Neuronal stem cell (in vitro differentiated cells): ENCODE measurements around the gene GDPD3.
"Not testable (repeated sequence)": the region's sequence is repeated elsewhere in the genome, so short reads cannot be mapped to it uniquely, and the experiment has no call there.

Experiments used
- DNase-seq: peaks from one replicate; pipeline ENCODE4 v3.0.0-alpha.2; 2013; ENCODE audit warnings: low spot score
- H2AFZ ChIP-seq: one replicate; pipeline ENCODE4 v1.6.1; 2013; ENCODE audit warnings: mild to moderate bottlenecking, low read length, inconsistent platforms
- H2AK5ac ChIP-seq: 2 replicates; pipeline ENCODE4 v1.6.1; 2013; ENCODE audit warnings: low read depth, mild to moderate bottlenecking, inconsistent platforms, low read length, moderate library complexity, mixed read lengths
- H2BK120ac ChIP-seq: 2 replicates; pipeline ENCODE4 v1.6.1; 2013; ENCODE audit warnings: low read depth, mild to moderate bottlenecking, inconsistent platforms, low read length, moderate library complexity, mixed read lengths
- H2BK12ac ChIP-seq: one replicate; pipeline ENCODE4 v1.6.1; 2013; ENCODE audit warnings: low read length, inconsistent platforms
- H2BK15ac ChIP-seq: 2 replicates; pipeline ENCODE4 v1.6.1; 2013; ENCODE audit warnings: mild to moderate bottlenecking, low read length, inconsistent platforms, mixed read lengths
- H2BK5ac ChIP-seq: one replicate; pipeline ENCODE4 v1.6.1; 2013; ENCODE audit warnings: inconsistent platforms, mild to moderate bottlenecking, low read length, moderate library complexity
- H3K14ac ChIP-seq: one replicate; pipeline ENCODE4 v1.6.1; 2013; ENCODE audit warnings: low read length, inconsistent platforms
- H3K18ac ChIP-seq: 2 replicates; pipeline ENCODE4 v1.6.1; 2013; ENCODE audit warnings: low read length, inconsistent platforms
- H3K23ac ChIP-seq: 2 replicates; pipeline ENCODE4 v1.6.1; 2013; ENCODE audit warnings: low read depth, mild to moderate bottlenecking, mixed read lengths, low read length, inconsistent platforms; ENCODE audit not compliant: poor library complexity
- H3K27ac ChIP-seq: replicated peaks from 3 replicates; pipeline ENCODE4 v1.5.1; 2013; ENCODE audit warnings: low read length, inconsistent platforms
- H3K27me3 ChIP-seq, 3 experiments: 2 replicates each; pipeline ENCODE4 v1.6.1; 2013; ENCODE audit warnings: low read length in 3 of 3, mild to moderate bottlenecking in 2 of 3, inconsistent platforms in 1 of 3, low read depth in 1 of 3, mixed read lengths in 1 of 3, moderate library complexity in 1 of 3; ENCODE audit not compliant: control insufficient read depth in 3 of 3, insufficient read depth in 3 of 3
- H3K36me3 ChIP-seq, 2 donors: replicated peaks in 1 of 2; 2 replicates each; pipeline ENCODE4 v1.6.1; 2013; ENCODE audit warnings: low read length in 2 of 2; ENCODE audit not compliant: control insufficient read depth in 2 of 2, insufficient read depth in 2 of 2
- H3K4ac ChIP-seq: 2 replicates; pipeline ENCODE4 v1.6.1; 2013; ENCODE audit warnings: inconsistent platforms, mild to moderate bottlenecking, low read length, moderate library complexity
- H3K4me1 ChIP-seq, 2 donors: 1 replicate in 1 of 2; 2 replicates in 1 of 2; pipeline ENCODE4 v1.6.1; 2013; ENCODE audit warnings: low read length in 2 of 2, low read depth in 1 of 2; ENCODE audit not compliant: control insufficient read depth in 2 of 2, insufficient read depth in 1 of 2
- H3K4me2 ChIP-seq: one replicate; pipeline ENCODE4 v1.6.1; 2013; ENCODE audit warnings: mild to moderate bottlenecking, low read length, inconsistent platforms; ENCODE audit not compliant: insufficient read depth, poor library complexity, severe bottlenecking
- H3K4me3 ChIP-seq, 2 donors: 2 replicates each; pipeline ENCODE4 v1.5.1; 2013; ENCODE audit warnings: low read length in 2 of 2, mild to moderate bottlenecking in 2 of 2, inconsistent platforms in 1 of 2, moderate library complexity in 1 of 2
- H3K79me1 ChIP-seq: one replicate; pipeline ENCODE4 v1.6.1; 2013; ENCODE audit warnings: low read depth, mild to moderate bottlenecking, inconsistent platforms, low read length, moderate library complexity
- H3K9ac ChIP-seq: one replicate; pipeline ENCODE4 v1.6.1; 2013; ENCODE audit warnings: mild to moderate bottlenecking, low read depth, low read length, inconsistent platforms; ENCODE audit not compliant: poor library complexity
- H3K9me3 ChIP-seq, 2 donors: replicated peaks in 1 of 2; 2 replicates each; pipeline versions ENCODE3 to v1.6.1; 2013; ENCODE audit warnings: low read length in 2 of 2, mild to moderate bottlenecking in 2 of 2, inconsistent platforms in 1 of 2, low read depth in 1 of 2, mixed read lengths in 1 of 2, moderate library complexity in 1 of 2; ENCODE audit not compliant: control insufficient read depth in 2 of 2, insufficient read depth in 1 of 2
- H4K8ac ChIP-seq: one replicate; pipeline ENCODE4 v1.6.1; 2013; ENCODE audit warnings: low read depth, mild to moderate bottlenecking, inconsistent platforms, low read length, moderate library complexity
- H4K91ac ChIP-seq: one replicate; pipeline ENCODE4 v1.6.1; 2013; ENCODE audit warnings: low read length, low read depth, mild to moderate bottlenecking, inconsistent platforms; ENCODE audit not compliant: poor library complexity
- WGBS, 2 donors: extraction: QIAGEN DNeasy Blood & Tissue Kit; methylation state at CpG; one replicate each; pipeline ENCODE4 v1.1.7; 2013; ENCODE audit warnings: missing lambda C conversion rate in 2 of 2, mixed read lengths in 1 of 2; ENCODE audit not compliant: insufficient read length in 2 of 2, insufficient replicate concordance in 1 of 2; ENCODE audit errors: extremely low coverage in 2 of 2; 5-methylcytosine and 5-hydroxymethylcytosine counted together

GDPD3 gene

DNA sequence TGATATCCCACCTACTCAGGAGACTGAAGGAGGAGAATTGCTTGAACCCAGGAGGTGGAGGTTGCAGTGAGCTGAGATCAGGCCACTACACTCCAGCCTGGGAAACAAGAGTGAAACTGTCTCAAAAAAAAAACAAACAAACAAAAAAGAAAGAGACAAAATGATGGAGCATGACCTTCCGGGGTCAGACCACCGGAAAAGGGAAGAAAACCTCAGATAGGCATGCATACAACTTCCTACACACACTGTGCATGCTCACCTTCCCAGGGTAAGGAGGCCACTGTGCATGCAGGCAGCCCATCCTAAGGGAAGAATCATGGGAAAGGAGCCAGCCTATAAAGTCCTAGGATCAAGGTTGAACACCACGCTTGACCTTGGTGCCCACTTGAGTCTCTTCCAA lies 19.3 kb upstream of the GDPD3 start:
- peaks cover 0 to 2% of the 10 kb centered on the region in 2 donors for H3K36me3 ChIP-seq
- DNase-seq = no peak
- no peaks in the 10 kb centered on the region for H3K9me3 ChIP-seq
- H2BK5ac ChIP-seq = no peak overlapping the region
- no peak overlapping the region for H3K18ac ChIP-seq
- H3K4me2 ChIP-seq = no peak overlapping the region
- H2BK15ac ChIP-seq = no peak overlapping the region
- no peak overlapping the region for H4K8ac ChIP-seq
- H4K91ac ChIP-seq = no peak overlapping the region
- no peak overlapping the region for H2BK12ac ChIP-seq
- WGBS, 2 donors = no CpG with 5 or more reads among the region's 3 CpGs
- peaks cover 0 to under 1% of the 10 kb centered on the region in 2 donors for H3K4me1 ChIP-seq
- no peak overlapping the region for H3K4me3 ChIP-seq
- no peak overlapping the region for H2AK5ac ChIP-seq
- H2AFZ ChIP-seq = no peak overlapping the region
- H3K4ac ChIP-seq = no peak overlapping the region
- no peak overlapping the region for H3K9ac ChIP-seq
- no peaks in the 10 kb centered on the region for H3K27me3 ChIP-seq
- H2BK120ac ChIP-seq = no peak overlapping the region
- H3K79me1 ChIP-seq = no peaks in the 10 kb centered on the region
- H3K27ac ChIP-seq = no peak overlapping the region
- no peak overlapping the region for H3K23ac ChIP-seq
- no peak overlapping the region for H3K14ac ChIP-seq

DNA sequence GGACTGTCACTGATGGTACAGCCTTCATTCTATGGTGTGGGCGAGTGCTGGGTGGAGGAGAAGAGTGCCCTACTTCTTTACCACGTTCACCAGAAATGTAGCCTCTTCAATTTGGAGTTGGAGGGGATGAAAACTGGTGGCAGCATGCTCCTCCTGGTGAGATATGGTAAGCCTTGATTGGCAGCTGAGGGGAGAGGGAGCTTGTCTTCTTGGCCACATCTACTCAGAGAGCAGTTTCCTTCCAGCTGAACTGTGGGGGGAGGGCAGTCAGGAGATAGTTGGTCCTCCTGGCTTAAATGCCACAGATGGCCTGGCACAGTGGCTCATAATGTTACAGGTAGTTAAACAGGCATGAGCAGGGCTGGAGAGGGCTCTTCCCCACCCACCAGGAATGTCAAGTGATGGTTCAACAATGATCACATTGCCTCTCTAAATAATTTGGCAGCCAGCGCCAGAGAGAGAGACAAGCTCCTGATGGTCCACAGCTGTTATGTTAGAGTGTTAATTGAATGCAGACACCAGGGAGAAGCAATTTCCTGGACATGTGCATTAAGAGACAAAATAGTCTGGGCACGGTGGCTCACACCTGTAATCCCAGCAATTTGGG lies 18.6 kb upstream of the GDPD3 start:
- H3K4me2 ChIP-seq = no peak overlapping the region
- no peak overlapping the region for H2BK12ac ChIP-seq
- H3K4me3 ChIP-seq = no peak overlapping the region
- H4K91ac ChIP-seq = no peak overlapping the region
- H2BK120ac ChIP-seq = no peak overlapping the region
- H2AFZ ChIP-seq = no peak overlapping the region
- no CpG with 5 or more reads among the region's 4 CpGs for WGBS, 2 donors
- H3K4ac ChIP-seq = no peak overlapping the region
- peak overlapping the region; percentile 4 for H2BK15ac ChIP-seq
- H2AK5ac ChIP-seq = no peak overlapping the region
- no peak overlapping the region for H3K18ac ChIP-seq
- no peaks in the 10 kb centered on the region for H3K9me3 ChIP-seq
- no peaks in the 10 kb centered on the region for H3K79me1 ChIP-seq
- no peak for DNase-seq
- no peak overlapping the region for H3K14ac ChIP-seq
- no peak overlapping the region for H4K8ac ChIP-seq
- H3K36me3 ChIP-seq = peaks cover 0 to 2% of the 10 kb centered on the region in 2 donors
- H3K27ac ChIP-seq = no peak overlapping the region
- H3K23ac ChIP-seq = no peak overlapping the region
- H3K27me3 ChIP-seq = no peaks in the 10 kb centered on the region
- H3K4me1 ChIP-seq = no peaks in the 10 kb centered on the region
- no peak overlapping the region for H2BK5ac ChIP-seq
- H3K9ac ChIP-seq = no peak overlapping the region

DNA sequence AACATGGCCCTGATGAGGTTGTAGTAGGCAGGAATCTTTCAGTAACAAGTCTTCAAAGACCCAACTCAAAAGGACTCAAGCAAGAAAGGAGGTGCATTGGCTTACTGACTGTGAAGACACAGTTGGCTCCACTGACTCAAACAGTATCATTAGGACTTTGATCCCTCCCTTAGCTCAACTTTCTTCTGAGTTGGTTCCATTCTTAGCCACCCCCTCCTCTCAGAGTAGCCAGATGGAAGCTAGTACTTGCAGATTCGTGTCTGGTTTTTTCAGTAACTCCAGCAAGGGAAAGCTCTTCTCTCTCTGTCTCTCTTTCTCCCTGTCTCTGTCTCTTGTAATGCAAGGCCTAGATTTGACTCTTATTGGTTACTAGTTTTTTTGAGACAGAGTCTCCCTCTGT lies 14.7 kb upstream of the GDPD3 start:
- peaks cover 0 to 2% of the 10 kb centered on the region in 2 donors for H3K4me1 ChIP-seq
- H3K14ac ChIP-seq = no peak overlapping the region
- H3K9me3 ChIP-seq = no peaks in the 10 kb centered on the region
- H3K36me3 ChIP-seq = peaks cover 0 to 2% of the 10 kb centered on the region in 2 donors
- no peak overlapping the region for H3K23ac ChIP-seq
- no peak overlapping the region for H2AFZ ChIP-seq
- H3K18ac ChIP-seq = no peak overlapping the region
- H3K9ac ChIP-seq = no peak overlapping the region
- no peak overlapping the region for H3K4me2 ChIP-seq
- H3K4ac ChIP-seq = no peak overlapping the region
- no peak overlapping the region for H3K27ac ChIP-seq
- H2BK12ac ChIP-seq = no peak overlapping the region
- no peaks in the 10 kb centered on the region for H3K79me1 ChIP-seq
- H4K91ac ChIP-seq = no peak overlapping the region
- no peak overlapping the region for H4K8ac ChIP-seq
- DNase-seq = no peak
- H3K27me3 ChIP-seq = no peaks in the 10 kb centered on the region
- H2BK15ac ChIP-seq = no peak overlapping the region
- WGBS, 2 donors = no CpG with 5 or more reads among the region's 1 CpG
- H2BK5ac ChIP-seq = no peak overlapping the region
- no peak overlapping the region for H2BK120ac ChIP-seq
- H3K4me3 ChIP-seq = no peak overlapping the region
- no peak overlapping the region for H2AK5ac ChIP-seq

DNA sequence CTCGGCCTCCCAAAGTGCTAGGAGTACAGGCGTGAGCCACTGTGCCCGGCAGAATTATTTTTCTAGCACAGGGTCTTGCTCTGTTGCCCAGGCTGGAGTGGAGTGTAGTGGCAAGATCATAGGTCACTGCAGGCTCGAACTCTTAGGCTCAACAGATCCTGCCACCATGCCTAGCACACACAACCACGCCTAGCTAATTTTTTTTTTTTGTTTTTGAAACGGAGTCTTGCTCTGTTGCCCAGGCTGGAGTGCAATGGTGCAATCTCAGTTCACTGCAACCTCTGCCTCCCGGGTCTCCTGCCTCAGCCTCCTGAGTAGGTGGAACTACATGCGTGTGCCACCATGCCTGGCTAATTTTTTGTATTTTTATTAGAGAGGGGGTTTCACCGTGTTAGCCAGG lies 12.4 kb upstream of the GDPD3 start:
- not testable (repeated sequence) for H2AK5ac ChIP-seq, H3K27me3 ChIP-seq, H2BK120ac ChIP-seq, H3K4ac ChIP-seq, H3K18ac ChIP-seq, H3K9ac ChIP-seq, H3K4me2 ChIP-seq, H3K4me1 ChIP-seq, H2BK12ac ChIP-seq, DNase-seq, H3K9me3 ChIP-seq, H3K23ac ChIP-seq, H2BK5ac ChIP-seq, H4K91ac ChIP-seq, H3K4me3 ChIP-seq, H4K8ac ChIP-seq, H3K27ac ChIP-seq, H2AFZ ChIP-seq, H2BK15ac ChIP-seq, H3K36me3 ChIP-seq, H3K14ac ChIP-seq
- no CpG with 5 or more reads among the region's 9 CpGs for WGBS, 2 donors
- H3K79me1 ChIP-seq = peaks cover 10% of the 10 kb centered on the region
